Spleen (tissue), 7 donors: Measurements from ENCODE around the gene CNIH1.

Experiments used
- CTCF ChIP-seq, 11 experiments: fragments of 200-600 bp in 7 of 11; fragments of 450-650 bp in 4 of 11; sonication (generic) in 4 of 11; IDR thresholded peaks in 8 of 11; conservative IDR thresholded peaks in 3 of 11; 1 replicate in 7 of 11; 2 replicates in 4 of 11; pipeline versions ENCODE4 v1.4.0 to v1.8.0; 2016 to 2021; ENCODE audit warnings: antibody characterized with exemption in 11 of 11, inconsistent platforms in 4 of 11, mild to moderate bottlenecking in 1 of 11
- POLR2A ChIP-seq, 3 donors: fragments of 450-650 bp; IDR thresholded peaks; one replicate each; pipeline ENCODE4 v1.5.1; 2017; ENCODE audit warnings: antibody characterized with exemption in 3 of 3, mild to moderate bottlenecking in 1 of 3
- POLR2AphosphoS5 ChIP-seq, 3 donors: sonication (generic); formaldehyde crosslinking; IDR thresholded peaks; one replicate each; pipeline ENCODE4 v1.5.1; 2017; ENCODE audit warnings: antibody characterized with exemption in 3 of 3
- donor health status: DM: no; HTN: no; CAD: no; lungs with moderate emphysema.
- donor health status: DM: no; HTN: no; CAD: no.
- donor health status: DM: no; HTN: no; CAD: no.

- no peak for TF ChIP-seq CTCF (IDR thresholded peaks at IDR 0.05 in 8 of 11, conservative IDR thresholded peaks at IDR 0.05 in 3 of 11)
- TF ChIP-seq POLR2A (IDR thresholded peaks at IDR 0.05), result no peak
- TF ChIP-seq POLR2AphosphoS5 (IDR thresholded peaks at IDR 0.05), result no peak
These were observed 66.9 kb downstream of the CNIH1 start for GRCh38 chr14:54374117-54374884.
